ENCODE results near the gene PFDN4. TPM values are rescaled to one million over a fixed set of nuclear protein-coding genes. Genes with fewer than 3 reads are reported as not detected.

The PFDN4 gene, protein sequence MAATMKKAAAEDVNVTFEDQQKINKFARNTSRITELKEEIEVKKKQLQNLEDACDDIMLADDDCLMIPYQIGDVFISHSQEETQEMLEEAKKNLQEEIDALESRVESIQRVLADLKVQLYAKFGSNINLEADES
- polyA plus RNA-seq (ENCODE audit: insufficient read depth in 1 of 5, insufficient read length in 5 of 5, low replicate concordance in 1 of 5), result 10 to 100 TPM; 48.1 to 72.1 (median 50.6) TPM
- long read RNA-seq, donor 1, transcript PFDN4-201 (4 exons, 1,462 nt), result major isoform, 58 of 90 reads
- long read RNA-seq, donor 1, partial matches to known transcripts, result 32 of 90 reads
- long read RNA-seq, donor 1, other reads (novel, unspliced or antisense), result 0 of 90 reads
- long read RNA-seq, donor 2, transcript PFDN4-201 (4 exons, 1,462 nt), result major isoform, 39 of 46 reads
- long read RNA-seq, donor 2, partial matches to known transcripts, result 7 of 46 reads
- long read RNA-seq, donor 2, other reads (novel, unspliced or antisense), result 0 of 46 reads
- long read RNA-seq, donor 3, transcript PFDN4-201 (4 exons, 1,462 nt), result major isoform, 29 of 39 reads
- long read RNA-seq, donor 3, partial matches to known transcripts, result 10 of 39 reads
- long read RNA-seq, donor 3, other reads (novel, unspliced or antisense), result 0 of 39 reads
- long read RNA-seq, donor 4, transcript PFDN4-201 (4 exons, 1,462 nt), result major isoform, 23 of 29 reads
- long read RNA-seq, donor 4, partial matches to known transcripts, result 6 of 29 reads
- long read RNA-seq, donor 4, other reads (novel, unspliced or antisense), result 0 of 29 reads
- long read RNA-seq, donor 5, transcript PFDN4-201 (4 exons, 1,462 nt), result major isoform, 69 of 98 reads
- long read RNA-seq, donor 5, partial matches to known transcripts, result 28 of 98 reads
- long read RNA-seq, donor 5, other reads (novel, unspliced or antisense), result 0 of 98 reads
- long read RNA-seq, donor 6, transcript PFDN4-201 (4 exons, 1,462 nt), result major isoform, 43 of 50 reads
- long read RNA-seq, donor 6, partial matches to known transcripts, result 7 of 50 reads
- long read RNA-seq, donor 6, other reads (novel, unspliced or antisense), result 0 of 50 reads
- long read RNA-seq, donor 7, transcript PFDN4-201 (4 exons, 1,462 nt), result major isoform, 23 of 23 reads
- long read RNA-seq, donor 7, partial matches to known transcripts, result 0 of 23 reads
- long read RNA-seq, donor 7, other reads (novel, unspliced or antisense), result 0 of 23 reads
- long read RNA-seq, donor 8, transcript PFDN4-201 (4 exons, 1,462 nt), result major isoform, 29 of 29 reads
- long read RNA-seq, donor 8, partial matches to known transcripts, result 0 of 29 reads
- long read RNA-seq, donor 8, other reads (novel, unspliced or antisense), result 0 of 29 reads

DNA sequence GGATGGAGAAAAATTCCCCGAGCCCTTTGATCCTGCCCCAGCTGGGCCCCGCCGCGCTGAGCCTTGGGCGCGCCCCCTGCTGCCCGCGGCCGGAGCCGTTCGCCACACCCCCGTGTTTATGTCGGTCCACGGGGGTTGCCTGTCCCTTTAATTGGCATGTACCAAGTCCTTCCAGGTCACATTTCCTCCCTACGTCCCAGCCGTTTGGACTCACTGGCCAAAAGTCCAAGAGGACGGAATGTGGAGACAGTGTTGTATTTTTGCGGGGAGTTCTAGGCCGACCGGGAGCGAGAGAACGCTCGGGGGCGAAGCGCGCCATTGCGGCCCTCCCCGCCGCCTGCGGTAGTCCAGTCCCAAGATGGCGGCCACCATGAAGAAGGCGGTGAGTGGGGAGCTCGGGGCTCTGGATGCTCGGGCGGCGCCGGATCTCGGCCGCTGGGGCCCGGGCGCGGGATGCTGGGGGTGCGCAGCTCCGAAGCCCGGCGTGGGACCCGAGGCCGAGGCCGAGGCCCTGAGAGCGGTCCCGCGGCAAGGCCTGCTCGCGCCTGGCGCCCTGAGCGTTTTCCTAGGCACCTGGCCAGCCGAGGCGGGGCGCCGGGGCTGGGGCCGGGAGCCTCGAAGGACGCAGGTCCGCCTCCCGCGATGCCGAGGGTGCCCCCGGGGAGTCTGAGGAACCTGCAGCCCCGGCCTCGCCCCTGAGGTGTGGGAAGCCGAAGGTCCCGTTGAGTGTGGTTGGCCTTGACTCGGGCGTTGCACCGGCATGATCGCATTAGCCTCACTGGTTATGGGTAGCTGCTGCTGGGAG, at the start of gene PFDN4:
TSS of gene PFDN4 (plus strand) at position 345 of the 805 bp plus-strand sequence. CDS start at position 359, 14 bp downstream.
- peak; percentile 88 to 89 for DNase-seq

DNA sequence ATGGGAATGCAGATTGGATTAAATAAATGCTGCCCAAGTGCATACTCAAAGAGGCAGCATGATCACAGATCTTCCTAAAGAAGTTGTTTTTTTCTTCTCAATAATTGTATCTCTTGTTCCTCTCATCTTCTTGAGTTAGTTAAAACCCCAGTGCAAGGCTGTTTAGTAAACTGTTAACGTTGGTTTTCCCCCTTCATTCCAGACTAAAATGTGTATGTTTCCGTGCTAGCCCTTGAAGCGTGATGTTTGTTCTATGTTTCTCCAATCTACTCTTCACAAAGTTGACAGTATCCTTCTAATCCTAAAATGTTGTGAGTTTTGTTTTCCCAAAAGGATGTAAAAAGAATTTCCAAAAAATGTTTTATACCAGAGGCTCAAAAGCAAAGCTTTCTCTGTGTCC, 49.7 kb upstream of the PFDN4 start:
- no peak for DNase-seq

DNA sequence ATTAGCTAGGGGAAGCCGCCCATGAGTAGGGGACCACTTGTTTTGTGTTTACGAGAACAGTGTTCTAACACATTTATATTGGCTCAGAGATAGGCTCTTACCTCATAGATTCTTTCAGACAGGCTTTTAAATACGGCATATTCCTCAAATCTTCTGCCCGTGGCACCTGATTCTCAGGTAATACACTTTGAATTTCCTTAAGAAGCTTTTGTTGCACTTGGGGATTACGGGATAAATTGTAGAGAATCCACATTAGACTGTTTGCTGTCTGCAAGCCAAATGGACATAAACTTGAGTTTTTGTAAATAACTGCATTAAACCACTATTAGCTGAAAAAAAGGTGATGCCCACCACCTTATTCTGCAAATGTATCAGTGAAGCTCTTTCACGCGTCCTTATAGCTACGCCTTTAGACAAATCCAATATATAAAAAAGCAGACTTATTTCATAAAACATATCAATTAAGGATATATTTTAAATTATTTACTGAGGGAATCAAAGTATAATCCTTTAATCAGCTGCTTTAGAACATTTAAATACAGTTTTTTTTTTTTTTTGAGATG, 49.0 kb upstream of the PFDN4 start:
- no peak for DNase-seq

DNA sequence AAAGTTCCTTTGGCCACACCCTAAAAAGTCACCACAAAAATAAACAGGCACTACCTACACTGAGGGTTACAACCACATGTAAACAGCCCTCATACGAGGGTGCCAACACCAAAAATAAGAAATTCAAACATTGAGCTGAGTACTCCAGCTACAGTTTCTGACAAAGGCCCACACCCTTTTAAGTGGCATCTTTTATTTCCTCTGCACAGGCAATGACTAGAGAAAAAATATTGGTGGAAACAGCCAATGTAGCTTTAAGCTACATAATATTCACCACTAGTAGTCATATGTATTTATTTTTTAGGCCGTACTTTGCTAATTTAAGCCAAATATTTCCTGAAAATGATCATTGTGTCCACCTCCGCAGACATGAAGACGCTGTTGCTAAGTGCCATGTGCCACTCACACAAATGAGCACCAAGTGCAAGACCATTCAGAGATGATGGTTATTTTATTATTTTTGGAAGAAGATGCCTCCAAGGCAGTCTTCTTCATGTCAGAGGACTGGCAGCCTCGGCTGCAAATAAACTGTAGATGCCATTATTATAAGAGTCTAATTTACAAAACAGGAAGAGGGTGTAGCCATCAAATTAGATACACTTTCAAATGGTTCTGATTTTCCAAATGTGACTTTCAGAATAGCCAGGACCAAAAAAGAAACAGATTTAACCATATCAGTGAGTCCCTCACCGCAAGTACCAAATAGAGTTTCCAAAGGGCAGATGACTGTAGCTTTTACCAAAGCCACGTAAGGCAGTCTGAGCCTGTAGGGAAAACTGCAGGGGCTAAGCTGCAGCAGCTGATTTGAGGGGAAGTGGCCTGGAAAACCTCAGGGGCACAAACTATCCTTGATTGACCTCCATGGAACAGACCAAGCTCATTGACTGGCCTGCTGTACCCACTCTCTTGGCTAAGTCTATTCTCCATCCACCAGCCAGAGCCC, 47.6 kb upstream of the PFDN4 start:
- no peak for DNase-seq

DNA sequence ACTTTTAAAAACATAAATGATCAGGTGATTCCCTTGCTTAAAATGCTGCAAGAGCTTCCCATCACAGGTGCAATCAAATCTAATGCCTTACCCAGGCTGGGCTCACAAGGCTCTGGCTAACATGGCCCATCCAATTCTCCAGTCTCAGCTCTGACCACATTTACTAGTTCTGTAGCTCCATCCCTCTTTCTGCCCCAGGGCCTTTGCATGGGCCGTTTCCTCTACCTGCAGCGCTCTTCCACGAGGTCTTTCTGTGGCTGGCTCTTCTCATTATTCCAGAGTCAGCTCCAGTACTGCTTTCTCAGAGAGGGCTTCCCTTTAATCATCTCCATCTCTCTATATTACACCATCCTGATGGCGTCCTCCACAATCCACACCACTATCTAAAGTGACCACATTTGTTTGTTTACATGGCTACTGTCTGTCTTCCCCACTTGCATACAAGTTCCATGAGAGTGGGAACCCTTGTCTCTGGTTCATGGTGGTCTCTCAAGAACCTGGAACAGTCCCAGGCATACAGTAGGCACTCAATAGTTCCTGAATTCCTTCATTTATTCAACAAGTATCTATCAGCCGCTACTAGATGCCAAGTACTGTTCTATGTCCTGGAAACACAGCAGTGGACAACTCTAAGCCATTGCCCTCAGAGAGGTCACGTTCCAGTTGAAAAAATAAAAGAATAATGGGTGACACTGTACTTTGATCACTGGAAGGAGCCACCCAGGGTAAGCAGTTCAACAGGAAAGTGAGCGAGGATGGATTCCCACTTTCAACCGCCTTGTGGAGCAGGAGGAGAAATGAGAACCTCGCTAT, 46.7 kb upstream of the PFDN4 start:
- no peak for DNase-seq

DNA sequence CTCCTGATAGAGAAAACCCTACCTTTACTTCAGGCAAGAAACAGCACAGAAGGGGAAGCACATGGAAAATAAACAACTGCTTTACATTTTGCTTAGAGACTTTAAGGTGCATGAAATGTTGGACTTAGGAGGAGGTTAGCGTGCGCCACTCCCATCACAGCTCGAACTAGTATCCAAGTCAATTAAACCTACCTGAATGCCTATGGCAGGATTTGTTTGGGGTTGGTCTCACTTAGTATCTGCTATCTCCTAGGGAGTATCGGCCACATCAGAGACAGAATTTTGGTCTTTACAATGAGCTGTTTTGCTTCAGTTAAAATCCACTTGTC, 46.1 kb upstream of the PFDN4 start:
- DNase-seq, result no peak

DNA sequence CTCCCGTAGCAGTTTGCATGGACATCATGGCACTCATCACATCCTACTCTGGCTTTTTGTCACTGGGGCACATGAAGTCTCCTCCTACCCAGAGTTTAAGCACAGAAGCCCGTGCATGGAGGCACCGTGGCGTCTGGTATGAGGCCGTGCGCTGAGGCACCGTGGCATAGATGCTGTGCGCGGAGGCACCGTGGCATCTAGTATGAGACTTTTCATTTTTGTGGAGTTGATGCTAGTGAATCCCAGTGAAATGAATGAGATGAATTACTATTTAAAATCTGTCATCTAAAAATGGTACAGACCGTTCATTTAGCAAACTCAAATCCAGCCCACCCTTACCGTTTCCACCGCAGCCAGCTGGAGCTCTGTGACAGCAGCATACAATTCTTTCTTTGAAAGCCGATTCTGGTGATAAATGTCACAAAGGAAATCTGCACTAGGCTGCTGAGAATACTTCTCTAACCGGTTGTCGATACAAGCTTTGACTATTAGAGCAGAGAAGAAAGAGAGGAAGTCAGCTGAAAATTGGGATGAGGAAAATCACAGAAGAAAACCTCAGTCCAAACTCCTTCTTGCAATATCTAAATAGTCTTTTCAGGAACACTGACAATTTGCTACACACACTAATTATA, 45.4 kb upstream of the PFDN4 start:
- no peak for DNase-seq

DNA sequence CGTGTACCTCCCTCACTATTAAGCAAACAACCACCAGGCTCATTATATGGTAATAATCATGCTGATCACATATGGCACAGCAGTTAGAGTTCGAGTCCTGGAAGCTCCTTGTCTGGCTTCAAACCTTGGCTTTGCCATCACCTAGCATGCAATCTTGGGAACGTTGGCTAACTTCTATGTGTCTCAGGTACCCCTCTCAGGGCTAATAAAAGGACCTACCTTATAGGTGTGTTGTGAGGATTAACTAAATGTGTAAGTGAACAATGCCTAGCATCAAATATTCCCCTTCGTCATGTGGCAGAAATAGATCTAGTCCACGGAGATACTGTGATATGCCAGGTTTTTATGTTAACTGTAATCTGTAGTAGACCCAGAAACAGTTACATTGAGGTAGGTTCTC, 44.5 kb upstream of the PFDN4 start:
- no peak for DNase-seq

DNA sequence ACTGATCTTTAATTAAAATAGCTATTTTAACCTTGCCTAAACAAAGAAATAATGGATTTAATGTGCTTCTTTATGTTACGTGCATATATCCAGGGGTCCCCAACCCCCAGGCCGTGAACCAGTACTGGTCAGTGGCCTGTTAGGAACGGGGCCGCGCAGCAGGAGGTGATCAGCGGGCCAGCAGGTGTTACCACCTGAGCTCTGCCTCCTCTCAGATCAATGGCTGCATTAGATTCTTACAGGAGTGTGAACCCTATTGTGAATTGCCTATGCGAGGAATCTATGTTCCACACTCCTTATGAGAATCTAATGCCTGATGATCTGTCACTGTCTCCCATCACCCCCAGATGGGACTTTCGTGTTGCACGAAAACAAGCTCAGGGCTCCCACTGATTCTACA, 42.9 kb upstream of the PFDN4 start:
- DNase-seq, result no peak

DNA sequence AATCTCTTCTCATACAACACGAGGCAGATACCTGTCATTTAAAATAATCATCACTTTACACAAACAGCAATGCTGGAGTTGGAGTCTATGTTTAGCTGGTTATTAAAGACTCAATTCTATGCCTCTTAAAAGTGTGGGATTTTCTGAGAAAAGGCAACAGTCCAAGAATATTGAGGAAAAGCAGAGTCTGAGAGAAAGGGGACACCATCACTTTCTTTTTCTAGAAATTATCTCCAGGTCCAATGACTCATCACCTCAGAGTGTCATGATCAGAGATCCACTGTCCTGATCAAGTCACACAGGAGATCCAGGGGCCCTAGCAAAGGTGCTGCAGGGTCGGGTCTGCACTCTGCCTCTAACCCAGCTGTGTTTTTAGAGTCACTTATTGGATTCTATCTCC, 42.1 kb upstream of the PFDN4 start:
- no peak for DNase-seq

DNA sequence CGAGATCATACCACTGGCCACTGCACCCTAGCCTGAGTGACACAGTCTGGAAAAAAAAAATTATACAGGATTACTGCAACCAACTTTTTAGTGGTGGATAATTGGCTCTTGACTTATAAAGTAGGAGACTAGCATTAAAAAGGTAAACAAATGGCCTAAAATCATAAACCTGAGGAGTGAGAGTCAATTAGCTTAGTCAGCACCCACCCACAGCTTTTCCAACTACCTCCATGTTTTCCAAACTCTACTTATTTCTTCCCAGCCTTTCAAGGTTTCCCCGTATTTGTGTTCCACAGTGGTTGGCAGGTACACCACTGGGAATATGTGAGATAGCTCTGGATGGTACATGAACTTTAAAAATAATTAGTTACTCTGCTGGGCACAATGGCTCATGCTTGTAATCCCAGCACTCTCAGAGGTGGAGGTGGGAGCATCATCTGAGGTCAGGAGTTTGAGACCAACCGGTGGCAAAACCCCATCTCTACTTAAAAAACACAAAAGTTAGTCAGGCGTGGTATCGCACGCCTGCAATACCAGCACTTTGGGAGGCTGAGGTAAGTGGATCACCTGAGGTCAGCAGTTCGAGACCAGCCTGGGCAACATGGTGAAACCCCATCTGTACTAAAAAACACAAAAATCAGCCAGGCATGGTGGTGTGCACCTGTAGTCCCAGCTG, 40.8 kb upstream of the PFDN4 start:
- DNase-seq, result no peak

DNA sequence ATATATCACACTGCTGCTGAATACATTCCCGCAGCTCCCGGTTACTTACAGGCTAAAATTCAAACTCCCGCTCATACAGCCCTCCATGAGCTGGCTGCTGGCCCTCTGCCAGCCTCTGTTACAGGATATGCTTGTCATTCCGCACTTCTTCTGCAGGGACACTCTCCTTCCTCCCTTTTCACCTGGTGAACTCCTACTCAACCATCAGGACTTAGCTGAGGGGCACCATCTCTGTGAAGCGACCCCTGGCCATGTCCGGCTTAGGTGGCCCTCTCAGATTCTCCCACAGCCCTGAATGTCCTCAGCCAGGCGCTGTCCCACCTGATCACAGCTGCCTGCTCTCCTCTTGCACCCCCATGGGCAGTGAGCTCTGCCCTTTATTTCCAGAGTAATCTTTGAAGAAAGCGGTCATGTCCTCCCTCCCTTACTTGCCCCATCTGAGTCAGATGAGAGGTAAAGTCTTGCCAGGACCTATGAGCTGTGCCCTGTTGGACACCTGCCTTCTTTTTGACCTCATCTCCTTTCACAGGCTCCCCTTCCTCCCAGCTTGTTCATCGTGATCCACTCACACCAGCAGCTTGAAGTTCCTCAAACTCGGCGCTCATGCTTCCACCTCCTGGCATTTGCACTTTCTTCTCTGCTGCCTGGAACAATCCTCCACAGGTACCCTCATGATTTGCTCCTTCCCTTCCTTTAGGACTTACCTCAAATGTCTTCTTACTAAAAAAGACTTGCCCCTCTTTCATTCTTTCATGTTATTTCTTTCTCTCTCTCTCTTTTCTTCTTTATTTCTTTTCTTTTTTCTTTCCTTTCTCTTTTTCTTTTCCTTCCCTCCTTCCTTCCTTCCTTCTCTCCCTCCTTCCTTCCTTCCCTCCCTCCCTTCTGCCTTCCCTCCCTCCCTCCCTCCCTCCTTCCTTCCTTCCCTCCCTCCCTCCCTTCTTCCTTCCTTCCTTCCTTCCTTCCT, 39.7 kb upstream of the PFDN4 start:
- no peak for DNase-seq

DNA sequence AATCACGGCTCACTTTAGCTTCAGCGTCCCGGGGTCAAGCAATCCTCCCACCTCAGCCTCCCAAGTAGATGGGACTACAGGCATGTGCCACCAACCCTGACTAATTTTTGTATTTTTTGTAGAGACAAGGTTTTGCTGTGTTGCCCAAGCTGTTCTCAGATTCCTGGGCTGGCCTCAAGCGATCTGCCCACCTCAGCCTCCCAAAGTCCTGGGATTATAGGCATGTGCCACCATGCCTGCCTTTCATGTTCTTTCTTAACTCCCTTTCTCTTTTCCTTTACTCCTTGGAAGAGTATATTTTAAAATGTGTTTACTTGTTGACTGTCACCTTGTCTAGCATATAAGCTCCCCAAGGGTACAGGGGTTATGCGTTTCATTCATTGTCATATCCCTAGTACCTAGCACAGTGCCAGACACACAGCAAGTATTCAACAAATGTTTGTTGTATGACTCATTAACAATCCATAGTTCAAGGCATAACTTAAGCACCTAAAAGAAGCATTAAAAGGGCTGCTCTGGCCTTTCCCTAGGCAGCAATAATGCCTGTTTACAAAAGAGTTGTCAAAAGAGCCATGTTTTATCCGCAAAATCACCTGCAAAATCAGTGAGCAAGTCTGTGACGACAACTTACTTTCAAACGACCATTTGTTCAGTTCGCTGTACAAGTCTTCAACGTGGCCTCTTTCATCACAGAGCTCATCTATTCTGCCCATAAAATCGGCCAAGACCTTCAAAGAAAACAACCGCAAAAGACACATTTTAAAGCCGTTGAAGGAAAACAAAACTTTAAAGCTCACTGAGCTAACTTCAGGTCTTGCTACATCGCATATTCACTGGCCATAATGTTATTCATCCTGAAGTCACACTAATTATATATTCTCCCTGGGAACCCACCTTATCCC, 38.7 kb upstream of the PFDN4 start:
- DNase-seq, result no peak

DNA sequence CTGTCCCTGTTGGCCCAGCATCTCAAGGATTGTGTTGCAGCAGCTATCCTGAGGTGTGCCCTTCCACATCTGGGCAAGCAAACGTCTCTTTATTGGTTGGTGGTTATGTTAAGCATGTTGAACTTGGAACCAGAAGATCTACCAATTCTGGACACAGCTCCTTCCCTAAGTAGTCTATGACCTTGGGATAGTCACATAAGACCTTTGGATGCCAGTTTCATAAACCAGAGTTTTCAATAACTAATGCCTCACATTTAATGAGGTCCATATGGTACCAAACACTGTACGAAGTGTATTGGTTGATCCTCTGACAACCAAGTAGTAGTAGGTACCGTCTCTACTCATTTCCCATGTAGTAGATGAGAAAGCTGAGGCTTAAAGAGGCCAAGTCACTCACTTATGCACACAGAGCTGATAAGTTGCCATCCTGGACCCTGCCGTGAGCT, 37.8 kb upstream of the PFDN4 start:
- DNase-seq, result no peak

DNA sequence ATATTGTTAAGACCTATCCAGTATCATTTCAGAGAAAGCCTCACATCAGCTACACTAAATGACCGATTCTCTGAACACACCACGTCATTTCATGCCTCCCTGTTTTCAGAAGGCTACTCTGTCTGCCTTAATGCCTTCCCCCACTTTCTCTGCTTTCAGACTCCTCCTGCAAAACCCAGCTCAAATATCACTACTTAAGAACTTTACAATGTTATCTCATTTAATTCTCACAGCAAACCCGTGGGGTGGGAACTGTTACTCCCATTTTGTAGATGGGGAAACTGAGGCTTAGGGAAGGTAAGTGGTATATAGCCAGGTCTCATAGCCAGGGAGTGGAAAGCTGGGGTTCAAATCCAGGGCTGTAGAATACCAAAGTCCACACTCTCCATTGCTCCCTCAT, 36.9 kb upstream of the PFDN4 start:
- no peak for DNase-seq
